Mesendoderm (in vitro differentiated cells): Measurements from ENCODE around the gene BAIAP2L2.

ENCODE experiments used
- DNase-seq: peaks from one replicate; pipeline ENCODE4 v3.0.0; 2013
- H2AK5ac ChIP-seq: 2 replicates; pipeline ENCODE4 v1.6.1; 2013; ENCODE audit warnings: low read length, inconsistent platforms
- H2BK120ac ChIP-seq: 2 replicates; pipeline ENCODE4 v1.6.1; 2013; ENCODE audit warnings: low read depth, mild to moderate bottlenecking, low read length, moderate library complexity, mixed read lengths
- H2BK15ac ChIP-seq: replicated peaks from 2 replicates; pipeline ENCODE4 v1.6.1; 2013; ENCODE audit warnings: low read depth, mild to moderate bottlenecking, moderate library complexity
- H2BK5ac ChIP-seq: 2 replicates; pipeline ENCODE4 v1.6.1; 2013; ENCODE audit warnings: low read length, inconsistent platforms
- H3K18ac ChIP-seq: 2 replicates; pipeline ENCODE4 v1.6.1; 2013; ENCODE audit warnings: mild to moderate bottlenecking, low read length, mixed read lengths
- H3K23ac ChIP-seq: one replicate; pipeline ENCODE4 v1.6.1; 2013; ENCODE audit warnings: low read length
- H3K27ac ChIP-seq: 2 replicates; pipeline ENCODE4 v1.5.1; 2013; ENCODE audit warnings: low read depth, mild to moderate bottlenecking, inconsistent platforms, low read length, moderate library complexity
- H3K27me3 ChIP-seq: 2 replicates; pipeline ENCODE4 v1.6.1; 2013; ENCODE audit warnings: low read length, control low read depth, mild to moderate bottlenecking, inconsistent platforms; ENCODE audit not compliant: insufficient read depth, poor library complexity
- H3K36me3 ChIP-seq: 2 replicates; pipeline ENCODE4 v1.6.1; 2013; ENCODE audit warnings: low read length, inconsistent platforms; ENCODE audit not compliant: control insufficient read depth, insufficient read depth
- H3K4ac ChIP-seq: one replicate; pipeline ENCODE4 v1.6.1; 2013; ENCODE audit warnings: low read depth, mild to moderate bottlenecking, low read length, moderate library complexity
- H3K4me1 ChIP-seq: 2 replicates; pipeline ENCODE4 v1.6.1; 2013; ENCODE audit warnings: low read depth, low read length, inconsistent platforms; ENCODE audit not compliant: control insufficient read depth
- H3K4me2 ChIP-seq: 2 replicates; pipeline ENCODE4 v1.6.1; 2013; ENCODE audit warnings: low read length
- H3K4me3 ChIP-seq: 2 replicates; pipeline ENCODE4 v1.5.1; 2013; ENCODE audit warnings: mild to moderate bottlenecking, low read length
- H3K56ac ChIP-seq: one replicate; pipeline ENCODE4 v1.6.1; 2013; ENCODE audit warnings: low read length
- H3K79me1 ChIP-seq: 2 replicates; pipeline ENCODE4 v1.6.1; 2013; ENCODE audit warnings: low read length, inconsistent platforms
- H3K79me2 ChIP-seq: 2 replicates; pipeline ENCODE4 v1.6.1; 2013; ENCODE audit warnings: mild to moderate bottlenecking, low read length; ENCODE audit not compliant: control insufficient read depth, insufficient read depth
- H3K9ac ChIP-seq: 2 replicates; pipeline ENCODE4 v1.6.1; 2013; ENCODE audit warnings: low read length, inconsistent platforms
- H4K5ac ChIP-seq: one replicate; pipeline ENCODE4 v1.6.1; 2013; ENCODE audit warnings: low read length
- H4K8ac ChIP-seq: one replicate; pipeline ENCODE4 v1.6.1; 2013; ENCODE audit warnings: low read depth, mild to moderate bottlenecking, control low read depth, low read length, moderate library complexity
- WGBS: extraction: QIAGEN DNeasy Blood & Tissue Kit; methylation state at CpG from one replicate; pipeline ENCODE4 v1.1.7; 2013; ENCODE audit warnings: low lambda C conversion rate, missing lambda C conversion rate; ENCODE audit not compliant: insufficient coverage; ENCODE audit errors: extremely low coverage; 5-methylcytosine and 5-hydroxymethylcytosine counted together

Gene BAIAP2L2

DNA sequence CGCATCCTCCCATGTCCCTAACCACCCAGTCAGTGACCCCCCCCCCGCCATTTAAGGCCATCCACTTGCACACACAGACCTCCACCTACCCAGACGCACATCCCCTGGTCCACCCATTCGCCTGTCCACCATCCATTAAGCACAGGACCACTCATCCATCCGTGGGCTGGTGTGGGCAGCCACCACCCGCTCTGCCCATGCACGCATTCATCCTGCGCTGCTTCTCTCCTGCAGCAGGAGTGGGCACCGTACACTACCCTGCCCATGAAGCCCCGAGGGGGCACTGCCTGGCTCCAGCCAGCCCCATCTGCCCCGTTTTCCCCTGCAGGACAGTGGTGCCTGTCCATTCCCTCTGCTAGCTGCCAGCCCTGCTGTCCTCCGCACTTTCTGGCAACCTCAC, 22.6 kb downstream of the BAIAP2L2 start:
- H3K18ac ChIP-seq, result no peak overlapping the region
- no peak overlapping the region for H3K56ac ChIP-seq
- no peaks in the 10 kb centered on the region for H3K27me3 ChIP-seq
- H3K4me3 ChIP-seq, result no peak overlapping the region
- H2BK120ac ChIP-seq, result no peak overlapping the region
- no peak overlapping the region for H3K23ac ChIP-seq
- WGBS, result no CpG with 5 or more reads among the region's 12 CpGs
- H3K27ac ChIP-seq, result no peak overlapping the region
- H3K9ac ChIP-seq, result no peak overlapping the region
- H3K4ac ChIP-seq, result no peak overlapping the region
- no peak overlapping the region for H4K5ac ChIP-seq
- no peaks in the 10 kb centered on the region for H3K4me1 ChIP-seq
- no peak overlapping the region for H4K8ac ChIP-seq
- no peaks in the 10 kb centered on the region for H3K36me3 ChIP-seq
- H3K79me1 ChIP-seq, result no peaks in the 10 kb centered on the region
- H3K79me2 ChIP-seq, result no peaks in the 10 kb centered on the region
- no peak overlapping the region for H2AK5ac ChIP-seq
- no peak overlapping the region for H2BK5ac ChIP-seq
- H3K4me2 ChIP-seq, result no peak overlapping the region
- no peak for DNase-seq
- no peak overlapping the region for H2BK15ac ChIP-seq

DNA sequence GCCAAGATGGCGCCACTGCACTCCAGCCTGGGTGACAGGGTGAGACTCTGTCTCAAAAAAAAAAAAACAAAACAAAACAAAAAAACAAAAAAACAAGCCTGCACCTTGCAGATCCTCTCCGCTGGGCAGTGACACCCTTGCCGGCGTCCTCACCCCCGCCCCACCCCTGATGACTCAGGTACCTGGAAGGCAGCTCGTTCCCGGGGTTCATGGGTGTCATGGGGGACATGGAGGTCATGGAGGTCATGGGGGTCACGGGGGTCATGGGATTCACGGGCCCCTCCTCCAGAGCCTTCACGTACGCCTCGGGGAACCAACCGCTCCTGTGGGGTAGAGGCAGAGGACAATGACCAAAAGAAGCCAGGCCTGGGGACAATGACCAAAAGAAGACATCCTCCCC, 23.5 kb downstream of the BAIAP2L2 start:
- Histone ChIP-seq H2BK120ac (no peak overlapping the region), H2BK5ac (no peak overlapping the region), H3K9ac (no peak overlapping the region), H3K4ac (no peak overlapping the region), H3K79me1 (no peaks in the 10 kb centered on the region), H3K4me2 (no peak overlapping the region), H3K18ac (no peak overlapping the region), H2BK15ac (no peak overlapping the region), H4K8ac (no peak overlapping the region), H3K79me2 (no peaks in the 10 kb centered on the region), H3K56ac (no peak overlapping the region), H2AK5ac (no peak overlapping the region), H3K27me3 (peaks cover 1% of the 10 kb centered on the region), H4K5ac (no peak overlapping the region), H3K4me1 (no peaks in the 10 kb centered on the region), H3K36me3 (no peaks in the 10 kb centered on the region), H3K23ac (no peak overlapping the region), H3K4me3 (no peak overlapping the region), H3K27ac (no peak overlapping the region)
- no CpG with 5 or more reads among the region's 13 CpGs for whole genome bisulfite sequencing
- no peak for DNase-seq

DNA sequence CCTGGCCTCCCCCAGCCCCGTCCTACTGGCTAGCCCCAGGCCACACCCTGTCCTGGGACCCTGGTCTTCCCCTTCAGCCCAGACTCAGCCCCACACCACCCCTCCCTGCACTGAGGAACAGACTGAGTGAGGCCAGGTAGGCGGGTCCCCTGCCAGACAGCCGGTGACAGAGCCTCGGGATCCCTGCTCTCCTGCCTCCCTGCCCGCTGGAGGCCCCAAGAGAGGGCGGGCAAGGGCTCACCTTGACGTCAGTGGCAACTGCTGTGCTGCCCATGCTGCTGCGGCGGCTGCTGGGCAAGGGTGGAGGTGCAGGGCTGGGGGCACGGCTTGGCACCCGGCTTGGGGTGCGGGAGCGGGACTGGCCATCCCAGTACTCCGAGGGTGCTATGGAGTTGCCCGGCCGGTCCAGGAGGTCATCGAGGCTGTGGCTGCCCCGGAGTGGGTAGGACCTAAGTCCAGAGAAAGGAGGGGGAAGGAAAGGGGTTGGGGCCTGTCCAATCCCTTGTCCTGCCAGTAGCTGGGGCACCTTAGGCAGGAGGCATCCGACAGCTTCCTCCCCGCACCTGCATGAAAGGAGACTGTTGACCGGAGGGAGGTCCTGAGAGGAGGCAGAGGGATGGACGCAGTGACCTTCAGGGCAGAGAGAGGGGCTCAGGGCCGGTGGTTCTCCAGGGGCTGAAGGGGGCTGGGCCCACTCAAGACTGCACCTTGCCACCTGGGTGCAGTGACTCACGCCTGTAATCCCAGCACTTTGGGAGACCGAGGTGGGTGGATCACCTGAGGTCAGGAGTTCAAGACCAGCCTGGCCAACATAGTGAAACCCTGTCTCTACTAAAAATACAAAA, 24.3 kb downstream of the BAIAP2L2 start:
- Histone ChIP-seq H3K27me3 (peaks cover 2% of the 10 kb centered on the region), H2BK5ac (no peak overlapping the region), H3K9ac (no peak overlapping the region), H3K18ac (no peak overlapping the region), H3K4ac (no peak overlapping the region), H3K23ac (no peak overlapping the region), H3K27ac (no peak overlapping the region), H4K8ac (no peak overlapping the region), H3K56ac (no peak overlapping the region), H3K79me1 (no peaks in the 10 kb centered on the region), H4K5ac (no peak overlapping the region), H3K4me2 (no peak overlapping the region), H2AK5ac (no peak overlapping the region), H3K79me2 (no peaks in the 10 kb centered on the region), H3K4me3 (no peak overlapping the region), H2BK120ac (no peak overlapping the region), H3K36me3 (no peaks in the 10 kb centered on the region), H3K4me1 (no peaks in the 10 kb centered on the region), H2BK15ac (no peak overlapping the region)
- no CpG with 5 or more reads among the region's 25 CpGs for WGBS
- no peak for DNase-seq

DNA sequence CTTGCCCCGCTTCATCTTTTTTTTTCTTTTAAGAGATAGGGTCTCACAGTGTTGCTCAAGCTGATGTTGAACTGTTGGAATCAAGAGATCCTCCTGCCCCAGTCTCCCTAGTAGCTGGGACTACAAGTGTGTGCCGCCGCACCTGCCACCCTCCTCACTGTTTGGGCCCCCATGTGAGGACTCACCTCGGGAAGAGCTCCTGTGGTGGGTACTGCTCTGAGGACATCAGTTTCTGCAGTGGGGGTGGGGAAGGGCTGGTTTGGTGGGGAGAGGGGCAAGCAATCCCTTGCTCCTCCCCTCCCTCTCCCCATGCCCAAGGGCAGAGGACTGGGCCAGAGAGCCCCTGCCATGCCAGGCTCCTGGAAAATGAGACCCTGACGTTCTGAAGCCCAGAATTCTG, 25.0 kb downstream of the BAIAP2L2 start:
- Histone ChIP-seq H3K4me3 (no peak overlapping the region), H3K27ac (no peak overlapping the region), H4K8ac (no peak overlapping the region), H2AK5ac (no peak overlapping the region), H4K5ac (no peak overlapping the region), H3K79me2 (no peaks in the 10 kb centered on the region), H3K23ac (no peak overlapping the region), H2BK5ac (no peak overlapping the region), H3K56ac (no peak overlapping the region), H2BK15ac (no peak overlapping the region), H3K18ac (no peak overlapping the region), H3K36me3 (no peaks in the 10 kb centered on the region), H3K79me1 (no peaks in the 10 kb centered on the region), H3K27me3 (peaks cover 2% of the 10 kb centered on the region), H3K4ac (no peak overlapping the region), H3K4me1 (no peaks in the 10 kb centered on the region), H3K9ac (no peak overlapping the region), H2BK120ac (no peak overlapping the region), H3K4me2 (no peak overlapping the region)
- no peak for DNase-seq
- WGBS, result no CpG with 5 or more reads among the region's 5 CpGs

DNA sequence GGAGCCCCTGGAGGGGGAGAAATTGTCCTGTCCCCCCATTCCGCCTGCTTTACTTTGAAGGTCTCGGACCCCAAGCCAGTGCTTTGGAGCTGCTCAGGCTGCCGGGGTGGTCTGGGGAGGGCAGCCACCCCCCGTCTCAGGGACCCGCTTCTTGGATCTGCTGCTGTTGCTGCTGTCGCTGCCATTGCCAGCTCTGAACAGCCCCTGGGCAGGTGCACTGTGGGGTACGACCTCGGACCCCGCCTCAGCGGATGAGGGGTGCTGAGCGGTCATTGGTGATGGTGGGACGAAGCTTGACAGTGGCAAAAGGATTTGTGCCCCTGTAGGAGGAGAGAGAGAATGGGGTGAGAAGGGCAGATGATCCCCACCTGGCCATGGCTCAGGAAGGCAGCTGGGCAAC, 25.4 kb downstream of the BAIAP2L2 start:
- H2BK15ac ChIP-seq, result no peak overlapping the region
- no CpG with 5 or more reads among the region's 12 CpGs for WGBS
- H3K4me2 ChIP-seq, result no peak overlapping the region
- H3K56ac ChIP-seq, result no peak overlapping the region
- H3K23ac ChIP-seq, result no peak overlapping the region
- peaks cover 2% of the 10 kb centered on the region for H3K27me3 ChIP-seq
- H3K27ac ChIP-seq, result no peak overlapping the region
- no peaks in the 10 kb centered on the region for H3K36me3 ChIP-seq
- no peak overlapping the region for H3K9ac ChIP-seq
- H2BK120ac ChIP-seq, result no peak overlapping the region
- H3K4ac ChIP-seq, result no peak overlapping the region
- H3K4me1 ChIP-seq, result no peaks in the 10 kb centered on the region
- no peak overlapping the region for H2AK5ac ChIP-seq
- H3K18ac ChIP-seq, result no peak overlapping the region
- DNase-seq, result no peak
- H4K5ac ChIP-seq, result no peak overlapping the region
- no peak overlapping the region for H2BK5ac ChIP-seq
- H4K8ac ChIP-seq, result no peak overlapping the region
- H3K4me3 ChIP-seq, result no peak overlapping the region
- H3K79me2 ChIP-seq, result no peaks in the 10 kb centered on the region
- H3K79me1 ChIP-seq, result no peaks in the 10 kb centered on the region
